Measurements from ENCODE around the gene DMBT1.
"Not testable (repeated sequence)": the region's sequence is repeated elsewhere in the genome, so short reads cannot be mapped to it uniquely, and the experiment has no call there.

DMBT1 gene

DNA sequence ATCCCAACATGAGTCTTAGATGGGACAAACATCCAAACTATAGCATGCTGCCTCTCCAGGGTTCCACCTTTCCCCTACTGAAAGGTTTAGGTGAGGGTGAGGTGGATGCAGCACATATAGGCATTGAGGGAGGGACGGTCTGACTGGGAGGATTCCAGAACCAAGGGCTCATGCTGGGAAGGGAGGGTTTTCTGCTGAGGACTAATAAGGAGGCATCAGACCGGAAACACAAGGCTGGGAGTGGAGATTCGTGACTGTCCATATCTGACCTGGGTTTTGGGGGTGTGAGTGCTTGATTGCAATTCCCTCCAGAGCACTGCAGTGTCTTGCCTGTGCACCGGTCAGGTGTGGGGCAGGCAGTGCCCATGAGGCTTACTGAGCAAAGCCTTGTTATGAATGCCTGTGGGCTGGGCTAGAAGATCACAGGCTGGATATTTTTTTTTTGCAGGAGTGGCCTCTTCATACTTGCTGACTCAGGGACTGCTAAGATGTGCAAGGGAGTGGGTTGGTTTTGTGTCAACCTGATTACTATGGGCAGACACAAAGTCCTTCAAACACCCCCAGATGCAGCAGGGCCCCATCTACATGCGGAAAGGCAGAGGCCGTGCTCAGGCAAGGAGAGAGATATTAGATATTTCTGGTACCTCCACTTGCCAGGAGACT is 26.7 kb downstream of the DMBT1 start:
- Mint-ChIP-seq H3K4me1 (no peaks in the 10 kb centered on the region), H3K4me3 (no peak overlapping the region), H3K27me3 (no peaks in the 10 kb centered on the region), H3K9me3 (no peaks in the 10 kb centered on the region), H3K27ac (no peak overlapping the region), H3K36me3 (ENCODE audit: low read depth) (no peaks in the 10 kb centered on the region)
- no peak for ATAC-seq
- no peak for DNase-seq

DNA sequence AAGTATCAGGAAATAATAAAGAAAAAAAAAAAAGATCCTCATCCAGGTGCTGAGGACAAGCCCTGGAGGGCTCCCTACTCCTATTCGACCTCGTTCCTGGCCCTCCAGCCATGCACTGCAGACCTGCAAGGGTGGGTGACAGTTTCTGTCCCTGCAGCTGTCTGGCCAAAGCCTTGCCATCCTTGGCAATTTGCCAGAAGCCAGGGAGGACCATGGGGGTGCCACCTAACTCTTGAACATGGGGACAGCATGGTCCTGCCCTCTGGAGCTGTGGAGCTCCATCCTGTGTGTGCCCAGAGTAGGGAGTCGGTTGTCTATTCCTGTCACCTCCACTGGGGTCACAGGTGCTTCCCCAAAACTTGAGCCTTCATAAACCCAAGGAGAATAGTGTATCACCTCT is 27.8 kb downstream of the DMBT1 start:
- no peak for ATAC-seq
- H3K4me1 Mint-ChIP-seq = no peaks in the 10 kb centered on the region
- H3K36me3 Mint-ChIP-seq (ENCODE audit: low read depth) = no peaks in the 10 kb centered on the region
- no peak for DNase-seq
- no peak overlapping the region for H3K4me3 Mint-ChIP-seq
- H3K9me3 Mint-ChIP-seq = no peaks in the 10 kb centered on the region
- no peak overlapping the region for H3K27ac Mint-ChIP-seq
- no peaks in the 10 kb centered on the region for H3K27me3 Mint-ChIP-seq

DNA sequence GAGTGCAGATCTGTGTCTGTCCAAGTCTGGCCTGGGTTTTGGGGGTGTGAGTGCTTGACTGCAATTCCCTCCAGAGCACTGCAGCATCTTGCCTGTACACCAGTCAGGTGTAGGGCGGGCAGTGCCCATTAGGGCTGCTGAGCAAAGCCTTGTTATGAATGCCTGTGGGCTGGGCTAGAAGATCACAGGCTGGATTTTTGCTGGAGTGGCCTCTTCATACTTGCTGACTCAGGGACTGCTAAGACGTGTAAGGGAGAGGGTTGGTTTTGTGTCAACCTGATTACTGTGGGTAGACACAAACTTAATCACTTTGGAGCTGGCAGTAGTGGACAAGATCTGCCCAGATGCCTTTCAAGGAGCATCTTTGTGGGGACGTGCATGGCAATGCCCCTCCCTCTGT is 29.6 kb downstream of the DMBT1 start:
- Mint-ChIP-seq H3K4me3 (no peak overlapping the region), H3K27me3 (no peaks in the 10 kb centered on the region), H3K36me3 (ENCODE audit: low read depth) (no peaks in the 10 kb centered on the region), H3K9me3 (no peaks in the 10 kb centered on the region), H3K4me1 (no peaks in the 10 kb centered on the region), H3K27ac (no peak overlapping the region)
- no peak for DNase-seq
- ATAC-seq = no peak

DNA sequence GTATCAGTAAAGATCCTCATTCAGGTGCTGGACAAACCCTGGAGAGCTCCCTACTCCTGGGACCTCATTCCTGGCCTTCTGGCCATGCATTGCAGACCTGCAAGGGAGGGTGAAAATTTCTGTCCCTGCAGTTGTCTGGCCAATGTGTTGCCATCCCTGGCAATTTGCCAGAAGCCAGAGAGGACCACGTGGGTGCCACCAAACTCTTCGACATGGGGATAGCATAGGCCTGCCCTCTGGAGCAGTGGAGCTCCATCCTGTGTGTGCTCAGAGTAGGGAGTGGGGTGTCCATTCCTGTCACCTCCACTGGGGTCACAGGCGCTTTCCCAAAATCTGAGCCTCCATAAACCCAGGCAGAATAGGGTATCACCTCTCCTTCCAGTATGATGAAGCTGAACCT is 31.2 kb downstream of the DMBT1 start:
- Mint-ChIP-seq H3K36me3 (ENCODE audit: low read depth) (no peaks in the 10 kb centered on the region), H3K9me3 (no peaks in the 10 kb centered on the region), H3K27ac (no peak overlapping the region), H3K4me3 (no peak overlapping the region), H3K27me3 (no peaks in the 10 kb centered on the region), H3K4me1 (no peaks in the 10 kb centered on the region)
- DNase-seq (no peak), ATAC-seq (no peak)

DNA sequence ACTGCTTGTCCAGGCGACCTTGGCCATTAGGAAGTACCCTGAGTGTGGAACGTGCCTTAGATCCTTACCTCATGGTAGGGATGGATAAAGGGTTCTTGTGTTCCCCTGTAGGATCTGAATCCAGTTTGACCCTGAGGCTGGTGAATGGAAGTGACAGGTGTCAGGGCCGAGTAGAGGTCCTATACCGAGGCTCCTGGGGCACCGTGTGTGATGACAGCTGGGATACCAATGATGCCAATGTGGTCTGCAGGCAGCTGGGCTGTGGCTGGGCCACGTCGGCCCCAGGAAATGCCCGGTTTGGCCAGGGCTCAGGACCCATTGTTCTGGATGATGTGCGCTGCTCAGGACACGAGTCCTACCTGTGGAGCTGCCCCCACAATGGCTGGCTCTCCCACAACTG is 31.6 kb downstream of the DMBT1 start:
- Mint-ChIP-seq H3K36me3 (ENCODE audit: low read depth) (no peaks in the 10 kb centered on the region), H3K4me3 (no peak overlapping the region), H3K27ac (no peak overlapping the region), H3K9me3 (no peaks in the 10 kb centered on the region), H3K27me3 (no peaks in the 10 kb centered on the region), H3K4me1 (no peaks in the 10 kb centered on the region)
- DNase-seq (no peak), ATAC-seq (no peak)

DNA sequence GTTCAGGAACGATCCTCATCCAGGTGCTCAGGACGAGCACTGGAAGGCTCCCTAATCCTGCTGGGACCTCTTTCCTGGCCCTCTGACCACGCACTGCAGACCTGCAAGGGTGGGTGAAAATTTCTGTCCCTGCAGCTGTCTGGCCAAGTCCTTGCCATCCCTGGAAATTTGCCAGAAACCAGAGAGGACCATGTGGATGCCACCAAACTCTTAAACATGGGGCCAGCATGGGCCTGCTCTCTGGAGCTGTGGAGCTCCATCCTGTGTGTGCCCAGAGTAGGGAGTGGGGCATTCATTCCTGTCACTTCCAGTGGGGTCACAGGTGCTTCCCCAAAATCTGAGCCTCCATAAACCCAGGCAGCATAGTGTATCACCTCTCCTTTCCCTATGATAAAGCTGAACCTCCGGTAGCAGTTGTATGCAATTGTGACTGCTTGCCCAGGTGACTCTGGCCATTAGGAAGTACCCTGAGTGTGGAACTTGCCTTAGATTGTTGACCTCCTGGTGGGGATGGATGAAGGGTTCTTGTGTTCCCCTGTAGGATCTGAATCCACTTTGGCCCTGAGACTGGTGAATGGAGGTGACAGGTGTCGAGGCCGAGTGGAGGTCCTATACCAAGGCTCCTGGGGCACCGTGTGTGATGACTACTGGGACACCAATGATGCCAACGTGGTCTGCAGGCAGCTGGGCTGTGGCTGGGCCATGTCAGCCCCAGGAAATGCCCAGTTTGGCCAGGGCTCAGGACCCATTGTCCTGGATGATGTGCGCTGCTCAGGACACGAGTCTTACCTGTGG is 57.1 kb downstream of the DMBT1 start:
- H3K27ac Mint-ChIP-seq = no peak overlapping the region
- no peaks in the 10 kb centered on the region for H3K9me3 Mint-ChIP-seq
- DNase-seq (no peak), ATAC-seq (no peak)
- no peaks in the 10 kb centered on the region for H3K4me1 Mint-ChIP-seq
- H3K4me3 Mint-ChIP-seq = no peak overlapping the region
- no peaks in the 10 kb centered on the region for H3K36me3 Mint-ChIP-seq (ENCODE audit: low read depth)
- H3K27me3 Mint-ChIP-seq = peaks cover 6% of the 10 kb centered on the region

DNA sequence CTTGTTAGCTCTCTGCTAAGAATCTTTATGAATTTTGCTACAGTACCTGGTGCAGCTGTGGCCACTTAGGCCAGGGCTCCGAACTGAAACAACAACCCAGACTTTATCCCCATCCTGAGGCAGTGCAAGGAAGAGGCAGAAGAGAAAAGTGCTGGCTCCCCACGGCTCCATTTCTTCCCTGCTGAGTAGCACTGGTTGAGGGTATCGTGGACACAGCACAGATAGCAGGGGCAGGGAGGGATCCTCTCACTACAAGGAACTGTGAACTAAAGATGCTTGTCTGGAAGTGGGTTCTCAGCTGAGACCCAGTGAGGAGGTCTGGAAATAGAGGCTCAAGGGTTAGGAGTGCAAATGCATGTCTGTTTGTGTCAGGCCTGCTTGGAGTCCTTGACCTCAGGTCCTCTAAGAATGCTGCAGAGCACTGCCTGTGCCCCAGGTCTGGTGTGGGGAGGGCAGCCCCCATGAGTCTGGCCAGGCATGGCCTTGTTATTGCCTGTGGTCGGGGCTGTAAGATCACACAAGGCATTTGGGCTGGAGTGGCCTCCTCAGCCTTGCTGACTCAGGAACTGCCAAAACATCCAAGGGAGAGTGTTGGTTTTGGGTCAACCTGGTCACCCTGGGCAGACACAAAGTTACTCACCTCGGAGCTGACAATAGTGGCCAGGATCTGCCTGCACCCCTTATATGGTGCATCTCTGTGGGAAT is 58.1 kb downstream of the DMBT1 start:
- DNase-seq (no peak), ATAC-seq (no peak)
- H3K4me3 Mint-ChIP-seq = no peak overlapping the region
- H3K36me3 Mint-ChIP-seq (ENCODE audit: low read depth) = no peaks in the 10 kb centered on the region
- no peaks in the 10 kb centered on the region for H3K4me1 Mint-ChIP-seq
- H3K9me3 Mint-ChIP-seq = no peaks in the 10 kb centered on the region
- no peak overlapping the region for H3K27ac Mint-ChIP-seq
- H3K27me3 Mint-ChIP-seq = peaks cover 9% of the 10 kb centered on the region

DNA sequence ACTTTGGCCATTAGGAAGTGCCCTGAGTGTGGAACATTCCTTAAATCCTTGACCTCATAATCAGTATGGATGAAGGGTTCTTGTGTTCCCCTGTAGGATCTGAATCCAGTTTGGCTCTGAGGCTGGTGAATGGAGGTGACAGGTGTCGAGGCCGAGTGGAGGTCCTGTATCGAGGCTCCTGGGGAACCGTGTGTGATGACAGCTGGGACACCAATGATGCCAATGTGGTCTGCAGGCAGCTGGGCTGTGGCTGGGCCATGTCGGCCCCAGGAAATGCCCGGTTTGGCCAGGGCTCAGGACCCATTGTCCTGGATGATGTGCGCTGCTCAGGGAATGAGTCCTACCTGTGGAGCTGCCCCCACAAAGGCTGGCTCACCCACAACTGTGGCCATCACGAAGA is 60.4 kb downstream of the DMBT1 start:
- not testable (repeated sequence) for H3K4me3 Mint-ChIP-seq; H3K27me3 Mint-ChIP-seq; H3K9me3 Mint-ChIP-seq; ATAC-seq; H3K36me3 Mint-ChIP-seq (ENCODE audit: low read depth); H3K4me1 Mint-ChIP-seq; DNase-seq; H3K27ac Mint-ChIP-seq

DNA sequence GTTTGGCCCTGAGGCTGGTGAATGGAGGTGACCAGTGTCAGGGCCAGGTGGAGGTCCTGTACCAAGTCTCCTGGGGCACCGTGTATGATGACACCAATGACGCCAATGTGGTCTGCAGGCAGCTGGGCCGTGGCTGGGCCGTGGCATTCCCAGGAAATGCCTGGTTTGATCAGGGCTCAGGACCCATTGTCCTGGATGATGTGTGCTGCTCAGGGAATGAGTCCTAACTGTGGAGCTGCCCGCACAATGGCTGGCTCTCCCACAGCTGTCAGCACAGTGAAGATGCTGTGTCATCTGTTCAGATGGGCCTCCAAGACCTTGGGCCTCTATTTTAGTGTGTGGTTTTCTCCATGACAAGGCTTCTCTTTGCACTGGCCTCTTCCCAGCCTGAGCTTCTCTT is 64.0 kb downstream of the DMBT1 start:
- no peak overlapping the region for H3K27ac Mint-ChIP-seq
- ATAC-seq (no peak), DNase-seq (no peak)
- no peaks in the 10 kb centered on the region for H3K9me3 Mint-ChIP-seq
- H3K4me1 Mint-ChIP-seq = no peaks in the 10 kb centered on the region
- H3K4me3 Mint-ChIP-seq = no peak overlapping the region
- H3K36me3 Mint-ChIP-seq (ENCODE audit: low read depth) = no peaks in the 10 kb centered on the region
- H3K27me3 Mint-ChIP-seq = peaks cover 10% of the 10 kb centered on the region

DNA sequence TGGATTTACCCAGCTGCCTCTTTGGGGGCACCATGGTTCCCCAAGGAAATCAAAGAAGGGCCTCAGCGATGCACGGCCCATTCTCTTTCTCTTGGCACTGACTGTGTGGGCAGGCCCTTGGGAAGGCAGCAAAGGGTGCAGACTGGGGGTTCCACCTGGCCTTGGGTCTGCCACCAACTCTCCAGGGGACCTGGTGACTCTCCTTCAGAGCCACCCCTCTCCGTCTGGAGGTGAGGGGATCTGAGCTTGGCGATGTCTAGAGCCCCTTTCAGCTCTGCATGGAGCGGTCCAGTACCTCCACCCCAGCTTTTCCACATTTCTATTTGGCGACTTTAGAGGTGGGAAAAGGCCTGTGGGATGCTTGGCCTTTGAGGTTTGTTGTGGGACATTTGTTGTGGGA is 70.0 kb downstream of the DMBT1 start:
- H3K36me3 Mint-ChIP-seq (ENCODE audit: low read depth) = no peaks in the 10 kb centered on the region
- peaks cover 3% of the 10 kb centered on the region for H3K27me3 Mint-ChIP-seq
- ATAC-seq = no peak
- no peaks in the 10 kb centered on the region for H3K4me1 Mint-ChIP-seq
- no peak overlapping the region for H3K4me3 Mint-ChIP-seq
- no peak overlapping the region for H3K27ac Mint-ChIP-seq
- no peaks in the 10 kb centered on the region for H3K9me3 Mint-ChIP-seq
- DNase-seq = no peak

DNA sequence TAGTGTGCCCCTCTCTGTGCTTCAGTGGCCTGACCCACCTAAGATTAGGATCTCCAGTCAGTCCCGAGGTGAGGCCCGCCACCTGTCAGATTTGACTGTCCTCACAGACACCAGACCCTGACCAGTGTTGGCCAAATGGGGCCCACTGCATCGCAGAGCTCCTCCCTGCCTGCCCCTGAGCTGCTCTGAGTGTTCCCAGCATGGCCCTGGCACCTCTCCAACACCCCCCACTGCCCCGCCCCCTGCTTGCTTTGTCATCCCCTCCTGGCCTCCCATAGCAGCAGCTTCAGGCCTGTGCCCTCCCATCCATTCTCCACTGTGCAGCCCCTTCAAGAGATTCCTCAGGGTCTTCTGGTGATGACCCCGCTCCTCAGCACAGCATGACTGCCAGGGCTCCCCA is 71.5 kb downstream of the DMBT1 start:
- H3K4me3 Mint-ChIP-seq = no peak overlapping the region
- no peaks in the 10 kb centered on the region for H3K36me3 Mint-ChIP-seq (ENCODE audit: low read depth)
- H3K27me3 Mint-ChIP-seq = no peaks in the 10 kb centered on the region
- no peak overlapping the region for H3K27ac Mint-ChIP-seq
- no peaks in the 10 kb centered on the region for H3K4me1 Mint-ChIP-seq
- no peak for DNase-seq
- no peak for ATAC-seq
- no peaks in the 10 kb centered on the region for H3K9me3 Mint-ChIP-seq

DNA sequence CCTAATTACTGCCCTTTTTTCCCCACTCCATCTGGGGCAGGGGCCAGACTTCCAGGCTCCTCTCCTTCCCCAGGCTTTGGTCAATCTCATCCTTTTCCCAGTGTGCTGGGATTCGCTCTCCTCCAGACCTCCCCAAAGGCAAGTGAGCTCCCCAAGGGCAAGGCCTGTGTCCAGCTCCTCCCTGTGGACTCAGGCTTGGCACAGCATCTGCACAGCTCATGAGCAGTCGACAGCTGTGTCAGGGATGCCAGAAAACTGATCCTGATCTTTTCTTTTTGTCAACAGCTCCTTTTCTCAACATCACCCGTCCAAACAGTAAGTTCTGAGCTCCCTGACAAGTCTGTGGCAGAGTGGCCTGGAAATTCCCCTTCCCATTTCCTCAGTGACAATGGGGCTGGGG is 72.0 kb downstream of the DMBT1 start:
- H3K4me3 Mint-ChIP-seq = no peak overlapping the region
- ATAC-seq (no peak), DNase-seq (no peak)
- no peaks in the 10 kb centered on the region for H3K9me3 Mint-ChIP-seq
- no peak overlapping the region for H3K27ac Mint-ChIP-seq
- no peaks in the 10 kb centered on the region for H3K36me3 Mint-ChIP-seq (ENCODE audit: low read depth)
- no peaks in the 10 kb centered on the region for H3K27me3 Mint-ChIP-seq
- H3K4me1 Mint-ChIP-seq = no peaks in the 10 kb centered on the region

DNA sequence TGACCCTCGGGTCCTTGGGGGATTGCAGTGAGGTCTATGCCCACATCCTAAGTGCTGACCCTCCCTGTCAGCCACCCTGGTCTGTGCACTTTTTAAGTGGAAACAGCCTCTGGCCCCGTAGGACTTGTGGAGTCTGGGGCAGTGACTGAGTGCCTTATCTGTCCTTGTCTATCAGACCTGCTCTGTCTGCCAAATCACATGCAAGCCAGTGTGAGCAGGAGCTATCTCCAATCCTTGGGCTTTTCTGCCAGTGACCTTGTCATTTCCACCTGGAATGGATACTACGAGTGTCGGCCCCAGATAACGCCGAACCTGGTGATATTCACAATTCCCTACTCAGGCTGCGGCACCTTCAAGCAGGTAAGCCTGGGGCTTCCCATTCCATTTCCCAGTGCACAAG is 76.4 kb downstream of the DMBT1 start:
- DNase-seq = no peak
- H3K27ac Mint-ChIP-seq = no peak overlapping the region
- H3K9me3 Mint-ChIP-seq = no peaks in the 10 kb centered on the region
- H3K27me3 Mint-ChIP-seq = no peaks in the 10 kb centered on the region
- no peaks in the 10 kb centered on the region for H3K36me3 Mint-ChIP-seq (ENCODE audit: low read depth)
- H3K4me3 Mint-ChIP-seq = no peak overlapping the region
- ATAC-seq = no peak
- H3K4me1 Mint-ChIP-seq = no peaks in the 10 kb centered on the region

DNA sequence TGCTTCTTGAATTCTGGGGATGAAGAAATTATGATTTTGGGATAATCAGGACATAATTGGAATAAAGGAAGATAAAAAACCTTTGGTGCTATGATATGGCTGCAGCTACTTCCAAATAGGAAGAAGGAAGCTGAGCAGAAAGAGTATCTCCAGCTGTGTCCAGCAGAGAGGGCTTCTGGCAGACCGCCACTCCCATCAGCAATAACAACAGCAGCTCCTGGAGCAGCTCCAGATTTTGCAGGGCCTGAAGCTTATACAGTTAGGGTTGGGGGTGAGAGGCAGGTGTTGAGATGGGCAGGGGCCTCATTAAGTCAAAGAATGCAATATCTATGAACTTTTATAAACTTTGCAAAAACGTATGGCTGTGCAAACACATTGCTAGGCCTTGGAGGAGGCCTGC is 76.8 kb downstream of the DMBT1 start:
- H3K27me3 Mint-ChIP-seq = no peaks in the 10 kb centered on the region
- H3K9me3 Mint-ChIP-seq = no peaks in the 10 kb centered on the region
- no peak overlapping the region for H3K4me3 Mint-ChIP-seq
- no peaks in the 10 kb centered on the region for H3K36me3 Mint-ChIP-seq (ENCODE audit: low read depth)
- DNase-seq (no peak), ATAC-seq (no peak)
- no peak overlapping the region for H3K27ac Mint-ChIP-seq
- no peaks in the 10 kb centered on the region for H3K4me1 Mint-ChIP-seq

DNA sequence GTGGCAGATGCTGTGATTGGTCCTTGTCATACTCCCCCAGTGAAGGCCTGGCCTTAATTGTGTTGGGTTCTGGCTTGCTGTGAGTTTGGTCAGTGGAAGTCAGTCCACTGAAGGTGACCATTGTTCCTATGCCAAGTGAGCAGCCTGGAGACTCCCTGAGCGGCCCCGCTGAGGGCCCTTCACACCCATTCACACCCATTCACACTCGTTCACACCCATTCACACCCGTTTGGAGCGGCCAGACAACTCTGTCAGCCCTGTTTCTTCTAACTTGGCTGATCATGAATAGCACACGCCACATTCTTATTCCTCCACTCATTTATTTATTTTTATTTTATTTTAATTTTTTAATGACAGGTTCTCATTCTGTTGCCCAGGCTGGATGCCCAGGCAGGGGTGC is 77.6 kb downstream of the DMBT1 start:
- Mint-ChIP-seq H3K27me3 (no peaks in the 10 kb centered on the region), H3K36me3 (ENCODE audit: low read depth) (no peaks in the 10 kb centered on the region), H3K27ac (no peak overlapping the region), H3K4me1 (no peaks in the 10 kb centered on the region), H3K4me3 (no peak overlapping the region), H3K9me3 (no peaks in the 10 kb centered on the region)
- DNase-seq (no peak), ATAC-seq (no peak)
